ENCODE data around the gene CYREN.

The CYREN gene

GRCh38 chr7:135204876-135205275, 34.4 kb upstream of the CYREN start:
- Histone ChIP-seq H3K4me2 (ENCODE audit: low read length) (no peak overlapping the region), H3K27ac (ENCODE audit: low read depth, low read length) (no peak overlapping the region), H3K36me3 (ENCODE audit: control insufficient read depth, low read length) (peaks cover 26% of the 10 kb centered on the region), H3K79me2 (ENCODE audit: control insufficient read depth, low read length) (no peaks in the 10 kb centered on the region), H3K9me3 (ENCODE audit: control insufficient read depth, insufficient read depth, low read length) (no peaks in the 10 kb centered on the region), H3F3A (ENCODE audit: control insufficient read depth, insufficient read depth) (no peaks in the 10 kb centered on the region), H3K9me2 (replicated peaks; ENCODE audit: control insufficient read depth, low read length) (no peaks in the 10 kb centered on the region), H4K20me1 (ENCODE audit: control insufficient read depth, insufficient read depth, low read depth, low read length) (no peaks in the 10 kb centered on the region), H3K27me3 (ENCODE audit: control insufficient read depth, low read length) (no peaks in the 10 kb centered on the region), H3K4me3 (ENCODE audit: low read length) (no peak overlapping the region), H3K4me1 (ENCODE audit: control insufficient read depth, low read length) (peaks cover 44% of the 10 kb centered on the region)
- TF ChIP-seq EZH2phosphoT487 (IDR thresholded peaks at IDR 0.05; ENCODE audit: borderline replicate concordance, low read length) (no peak), CTCF (IDR thresholded peaks at IDR 0.05; ENCODE audit: low read depth, low read length, poor library complexity, severe bottlenecking) (no peak)

GRCh38 chr7:135204341-135204749, 33.8 kb upstream of the CYREN start:
- Histone ChIP-seq H3K9me3 (ENCODE audit: control insufficient read depth, insufficient read depth, low read length) (no peaks in the 10 kb centered on the region), H3K27me3 (ENCODE audit: control insufficient read depth, low read length) (no peaks in the 10 kb centered on the region), H3K9me2 (replicated peaks; ENCODE audit: control insufficient read depth, low read length) (no peaks in the 10 kb centered on the region), H3K36me3 (ENCODE audit: control insufficient read depth, low read length) (peaks cover 27% of the 10 kb centered on the region), H3K4me2 (ENCODE audit: low read length) (no peak overlapping the region), H3K27ac (ENCODE audit: low read depth, low read length) (no peak overlapping the region), H3K4me3 (ENCODE audit: low read length) (no peak overlapping the region), H3F3A (ENCODE audit: control insufficient read depth, insufficient read depth) (no peaks in the 10 kb centered on the region), H4K20me1 (ENCODE audit: control insufficient read depth, insufficient read depth, low read depth, low read length) (no peaks in the 10 kb centered on the region), H3K79me2 (ENCODE audit: control insufficient read depth, low read length) (no peaks in the 10 kb centered on the region), H3K4me1 (ENCODE audit: control insufficient read depth, low read length) (peaks cover 38% of the 10 kb centered on the region)
- TF ChIP-seq EZH2phosphoT487 (IDR thresholded peaks at IDR 0.05; ENCODE audit: borderline replicate concordance, low read length) = no peak
- TF ChIP-seq CTCF (IDR thresholded peaks at IDR 0.05; ENCODE audit: low read depth, low read length, poor library complexity, severe bottlenecking) = no peak

DNA sequence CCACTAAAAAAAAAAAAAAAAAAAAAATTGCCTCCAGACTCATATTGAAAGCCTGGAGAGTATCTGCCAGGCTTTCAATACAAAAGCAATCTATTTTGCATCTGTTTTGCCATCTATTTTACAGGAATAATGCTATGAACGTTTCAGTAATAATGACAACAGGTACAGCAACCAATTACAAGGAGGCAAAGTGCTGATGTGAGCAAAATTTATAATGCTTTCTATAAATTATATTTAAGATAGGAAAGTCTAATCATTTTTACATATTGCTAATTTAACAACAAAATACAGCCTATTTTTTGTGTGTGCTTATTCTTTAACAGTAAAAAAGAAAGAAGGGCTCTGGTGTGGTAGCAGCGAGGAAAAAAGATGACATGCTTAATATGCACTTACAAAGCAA, 30.8 kb upstream of the CYREN start:
- TF ChIP-seq EZH2phosphoT487 (IDR thresholded peaks at IDR 0.05; ENCODE audit: borderline replicate concordance, low read length) (no peak), CTCF (IDR thresholded peaks at IDR 0.05; ENCODE audit: low read depth, low read length, poor library complexity, severe bottlenecking) (no peak)
- Histone ChIP-seq H3K27ac (ENCODE audit: low read depth, low read length) (no peak overlapping the region), H3K79me2 (ENCODE audit: control insufficient read depth, low read length) (no peaks in the 10 kb centered on the region), H3K9me3 (ENCODE audit: control insufficient read depth, insufficient read depth, low read length) (no peaks in the 10 kb centered on the region), H3K9me2 (replicated peaks; ENCODE audit: control insufficient read depth, low read length) (no peaks in the 10 kb centered on the region), H3K4me1 (ENCODE audit: control insufficient read depth, low read length) (peaks cover 12% of the 10 kb centered on the region), H3K4me2 (ENCODE audit: low read length) (no peak overlapping the region), H3K36me3 (ENCODE audit: control insufficient read depth, low read length) (peaks cover 42% of the 10 kb centered on the region), H4K20me1 (ENCODE audit: control insufficient read depth, insufficient read depth, low read depth, low read length) (no peaks in the 10 kb centered on the region), H3K27me3 (ENCODE audit: control insufficient read depth, low read length) (no peaks in the 10 kb centered on the region), H3F3A (ENCODE audit: control insufficient read depth, insufficient read depth) (no peaks in the 10 kb centered on the region), H3K4me3 (ENCODE audit: low read length) (no peak overlapping the region)
